Chondrocyte (in vitro differentiated cells): Measurements from ENCODE around the gene GSE1. TPM values are rescaled to one million over a fixed set of nuclear protein-coding genes. Genes with fewer than 3 reads are reported as not detected.

ENCODE experiments used
- DNase-seq: peaks from one replicate; pipeline ENCODE4 v3.0.0; 2021; ENCODE audit warnings: mixed read lengths, low spot score
- H3K27ac Mint-ChIP-seq: one replicate; pipeline ENCODE4 v1.8.0; 2021; ENCODE audit warnings: mild to moderate bottlenecking, moderate library complexity, mixed read lengths; ENCODE audit not compliant: unreplicated experiment
- H3K27me3 Mint-ChIP-seq: 2 replicates; pipeline ENCODE4 v1.8.0; 2021; ENCODE audit warnings: low read depth, mixed read lengths
- H3K36me3 Mint-ChIP-seq: 2 replicates; pipeline ENCODE4 v1.8.0; 2021; ENCODE audit warnings: low read depth, mixed read lengths
- H3K4me1 Mint-ChIP-seq: 2 replicates; pipeline ENCODE4 v1.8.0; 2021; ENCODE audit warnings: low read depth, mild to moderate bottlenecking, mixed read lengths
- H3K4me3 Mint-ChIP-seq: one replicate; pipeline ENCODE4 v1.8.0; 2021; ENCODE audit warnings: mild to moderate bottlenecking, moderate library complexity, mixed read lengths; ENCODE audit not compliant: unreplicated experiment
- H3K9me3 Mint-ChIP-seq: 2 replicates; pipeline ENCODE4 v1.8.0; 2021; ENCODE audit warnings: low read depth, mixed read lengths
- total RNA-seq: library from RNA; stranded (reverse); gene quantifications from 3 replicates; pipeline ENCODE4 v1.2.1, GENCODE V29; 2021
- TF ChIP-seq, protein P1 (sequence below): fragments of 200-600 bp; sonication (generic); IDR thresholded peaks from 2 replicates; pipeline ENCODE4 v1.5.0; 2021; ENCODE audit warnings: antibody characterized with exemption, mild to moderate bottlenecking, moderate library complexity

Gene GSE1
- total RNA-seq, 1 donor from 2014 or later: 22.6 TPM

DNA sequence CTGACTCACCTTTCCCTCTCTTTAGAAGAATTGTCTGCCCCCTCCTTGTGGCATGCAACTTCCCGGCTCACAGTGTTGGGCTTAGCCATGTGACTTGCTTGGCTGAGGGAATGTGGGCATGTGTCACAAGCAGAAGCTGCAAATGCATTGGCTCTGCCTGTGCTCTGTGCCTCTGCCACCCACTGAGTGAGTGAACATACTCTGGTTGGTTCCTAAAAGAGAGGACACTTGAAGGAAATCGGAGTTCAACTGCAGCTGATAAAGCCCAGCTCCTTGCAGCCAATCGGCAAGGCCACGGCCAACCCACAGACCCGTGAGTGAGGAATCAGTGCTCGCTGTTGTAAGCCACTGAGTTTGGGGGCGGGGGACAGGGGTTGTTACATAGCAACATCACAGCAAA lies 86.5 kb downstream of the GSE1 start:
- Mint-ChIP-seq H3K9me3 (no peaks in the 10 kb centered on the region), H3K27ac (no peak overlapping the region), H3K4me1 (no peaks in the 10 kb centered on the region), H3K4me3 (no peak overlapping the region), H3K27me3 (peaks cover 22% of the 10 kb centered on the region), H3K36me3 (no peaks in the 10 kb centered on the region)
- TF ChIP-seq, protein P1, sequence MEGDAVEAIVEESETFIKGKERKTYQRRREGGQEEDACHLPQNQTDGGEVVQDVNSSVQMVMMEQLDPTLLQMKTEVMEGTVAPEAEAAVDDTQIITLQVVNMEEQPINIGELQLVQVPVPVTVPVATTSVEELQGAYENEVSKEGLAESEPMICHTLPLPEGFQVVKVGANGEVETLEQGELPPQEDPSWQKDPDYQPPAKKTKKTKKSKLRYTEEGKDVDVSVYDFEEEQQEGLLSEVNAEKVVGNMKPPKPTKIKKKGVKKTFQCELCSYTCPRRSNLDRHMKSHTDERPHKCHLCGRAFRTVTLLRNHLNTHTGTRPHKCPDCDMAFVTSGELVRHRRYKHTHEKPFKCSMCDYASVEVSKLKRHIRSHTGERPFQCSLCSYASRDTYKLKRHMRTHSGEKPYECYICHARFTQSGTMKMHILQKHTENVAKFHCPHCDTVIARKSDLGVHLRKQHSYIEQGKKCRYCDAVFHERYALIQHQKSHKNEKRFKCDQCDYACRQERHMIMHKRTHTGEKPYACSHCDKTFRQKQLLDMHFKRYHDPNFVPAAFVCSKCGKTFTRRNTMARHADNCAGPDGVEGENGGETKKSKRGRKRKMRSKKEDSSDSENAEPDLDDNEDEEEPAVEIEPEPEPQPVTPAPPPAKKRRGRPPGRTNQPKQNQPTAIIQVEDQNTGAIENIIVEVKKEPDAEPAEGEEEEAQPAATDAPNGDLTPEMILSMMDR: no peak
- no peak for DNase-seq

DNA sequence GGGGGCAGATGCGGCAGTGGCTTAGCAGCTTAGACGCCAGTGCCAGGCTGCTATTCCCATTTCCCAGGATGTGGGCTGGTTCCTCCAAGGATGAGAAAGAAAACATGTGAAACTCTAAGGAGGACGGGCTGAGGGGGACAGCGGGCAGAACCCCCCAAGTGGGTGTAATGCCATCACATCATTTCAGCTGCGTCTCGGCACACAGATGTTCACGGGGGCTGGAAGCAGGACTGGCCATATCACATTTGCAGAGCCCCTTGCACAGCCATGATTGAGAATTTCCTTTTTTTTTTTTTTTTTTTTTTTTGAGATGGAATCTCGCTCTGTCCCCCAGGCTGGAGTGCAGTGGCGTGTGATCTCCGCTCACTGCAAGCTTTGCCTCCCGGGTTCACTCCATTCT lies 90.9 kb downstream of the GSE1 start:
- H3K27me3 Mint-ChIP-seq: peaks cover 2% of the 10 kb centered on the region
- no peak for DNase-seq
- TF ChIP-seq, protein P1: no peak
- H3K36me3 Mint-ChIP-seq: no peaks in the 10 kb centered on the region
- H3K9me3 Mint-ChIP-seq: no peaks in the 10 kb centered on the region
- no peak overlapping the region for H3K4me3 Mint-ChIP-seq
- no peak overlapping the region for H3K27ac Mint-ChIP-seq
- no peaks in the 10 kb centered on the region for H3K4me1 Mint-ChIP-seq

DNA sequence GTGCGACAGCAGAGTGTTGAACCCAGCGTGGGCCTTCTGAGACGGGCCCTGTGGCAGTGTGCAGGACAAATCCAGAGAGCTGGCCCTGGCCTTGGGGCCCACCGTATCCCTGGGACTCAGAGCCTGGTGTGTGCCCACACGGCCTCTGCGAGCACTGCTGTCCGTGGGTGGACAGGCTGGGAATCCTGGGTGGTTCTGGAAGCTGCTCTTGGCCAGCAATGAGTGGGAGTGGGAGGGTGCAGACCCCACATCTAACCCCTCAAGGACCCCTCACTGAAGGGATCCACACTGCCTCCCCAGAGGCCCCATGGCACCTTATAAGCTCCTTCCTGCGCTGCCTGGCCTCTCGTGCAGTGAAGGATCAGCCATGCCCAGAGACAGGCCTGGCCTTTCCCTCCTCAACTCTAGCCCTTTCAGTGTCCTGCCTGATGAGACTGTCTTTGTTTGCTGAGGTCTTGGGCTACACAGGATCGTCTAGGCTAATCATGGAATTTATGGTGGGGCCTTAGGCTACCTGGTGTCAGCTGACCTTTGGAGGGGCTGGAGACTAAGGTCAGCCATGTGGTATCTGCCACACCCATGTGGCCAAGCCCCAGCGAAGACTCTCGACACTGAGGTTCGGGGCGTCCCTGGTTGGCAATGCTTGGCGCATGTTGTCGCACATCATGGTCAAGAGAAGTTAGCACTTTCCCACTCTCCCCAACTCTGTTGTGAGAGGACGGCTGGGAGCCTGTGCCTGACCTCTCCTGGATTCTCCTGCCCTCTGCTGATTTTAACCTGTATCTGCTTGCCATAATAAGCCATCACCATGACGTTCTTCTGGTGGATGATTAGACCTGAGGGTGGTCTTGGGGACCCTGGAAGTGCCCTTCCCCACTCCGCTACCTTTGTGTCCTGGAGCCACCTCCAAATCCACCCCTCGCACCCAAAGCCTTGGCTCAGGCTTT lies 92.1 kb downstream of the GSE1 start:
- TF ChIP-seq, protein P1: no peak
- Mint-ChIP-seq H3K27me3 (no peaks in the 10 kb centered on the region), H3K4me3 (no peak overlapping the region), H3K4me1 (no peaks in the 10 kb centered on the region), H3K27ac (no peak overlapping the region), H3K9me3 (no peaks in the 10 kb centered on the region), H3K36me3 (no peaks in the 10 kb centered on the region)
- DNase-seq: no peak

DNA sequence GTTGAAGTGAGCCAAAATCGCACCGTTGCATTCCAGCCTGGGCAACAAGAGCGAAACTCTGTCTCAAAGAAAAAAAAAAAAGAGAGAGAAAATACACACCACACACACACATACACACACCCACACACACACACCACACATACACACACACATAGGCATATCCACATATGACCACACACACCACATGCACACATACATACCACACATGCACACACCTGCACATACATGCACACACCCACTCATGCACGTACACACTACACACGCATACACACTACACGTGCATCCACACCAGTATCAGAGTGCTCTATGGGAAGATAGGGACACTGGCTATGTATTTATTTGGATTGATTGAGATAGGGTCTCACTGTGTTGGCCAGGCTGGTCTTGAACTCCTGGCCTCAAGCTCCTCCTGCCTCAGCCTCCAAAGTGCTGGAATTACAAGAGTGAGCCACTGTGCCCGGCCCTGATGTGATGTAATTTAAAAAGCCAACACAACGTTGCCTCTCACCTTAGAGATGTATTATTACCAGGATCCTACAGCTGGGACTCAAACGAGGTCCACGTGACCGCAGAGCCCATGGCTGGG lies 93.4 kb downstream of the GSE1 start:
- no peak overlapping the region for H3K4me3 Mint-ChIP-seq
- no peaks in the 10 kb centered on the region for H3K36me3 Mint-ChIP-seq
- TF ChIP-seq, protein P1: no peak
- no peaks in the 10 kb centered on the region for H3K4me1 Mint-ChIP-seq
- H3K27ac Mint-ChIP-seq: no peak overlapping the region
- no peak for DNase-seq
- no peaks in the 10 kb centered on the region for H3K9me3 Mint-ChIP-seq
- peaks cover 5% of the 10 kb centered on the region for H3K27me3 Mint-ChIP-seq

DNA sequence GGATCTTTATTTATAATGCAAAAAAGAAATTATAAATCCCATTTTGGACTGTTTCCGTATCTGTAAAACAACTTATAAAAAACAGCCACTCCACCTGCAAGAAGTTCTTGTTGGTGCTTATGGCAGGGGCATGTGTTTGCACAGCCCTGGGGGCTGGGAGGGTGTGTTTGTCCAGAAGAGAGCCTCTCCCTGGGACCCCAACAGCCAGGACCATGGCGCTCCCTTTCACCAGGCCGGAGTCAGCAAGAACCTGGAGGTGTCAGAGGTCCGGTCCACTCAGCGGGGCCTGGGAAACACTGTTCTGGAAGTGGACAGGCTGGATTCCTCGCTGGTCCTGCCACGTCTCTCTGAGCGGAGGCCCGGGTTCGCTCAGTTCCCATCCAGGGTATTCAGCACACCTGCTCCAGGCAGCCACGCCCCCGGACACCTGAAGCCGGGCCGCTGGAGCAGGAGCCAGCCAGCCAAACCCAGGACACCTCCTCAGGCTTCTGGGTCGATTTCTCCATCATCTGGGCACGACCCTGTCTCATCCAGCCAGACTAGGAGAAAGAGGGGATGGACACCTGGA lies 94.5 kb downstream of the GSE1 start:
- no peak overlapping the region for H3K4me3 Mint-ChIP-seq
- H3K36me3 Mint-ChIP-seq: peaks cover 4% of the 10 kb centered on the region
- H3K27ac Mint-ChIP-seq: no peak overlapping the region
- H3K4me1 Mint-ChIP-seq: no peaks in the 10 kb centered on the region
- no peak for DNase-seq
- TF ChIP-seq, protein P1: no peak
- H3K9me3 Mint-ChIP-seq: peaks cover 5% of the 10 kb centered on the region
- H3K27me3 Mint-ChIP-seq: peaks cover 6% of the 10 kb centered on the region
